ENCODE measurements around the gene CHD1.

DNA sequence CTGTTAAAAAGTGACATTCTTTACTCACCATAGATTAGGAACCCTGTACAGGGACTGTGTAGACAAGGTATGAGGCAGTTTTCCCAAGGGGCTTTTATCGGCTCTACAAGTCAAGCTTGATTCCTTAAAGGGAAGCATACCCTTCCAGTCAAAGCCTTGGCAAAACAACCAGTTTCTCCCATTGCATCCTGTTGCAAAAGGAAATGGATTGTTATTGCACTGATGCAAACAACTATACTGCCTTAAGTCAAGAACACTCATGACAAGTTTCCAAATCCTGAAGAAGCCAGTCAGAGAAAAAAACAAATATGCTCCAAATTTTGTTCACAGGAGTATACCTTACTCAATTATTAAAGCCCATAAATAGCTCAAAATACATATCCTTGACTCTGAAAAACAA is 87.9 kb downstream of the CHD1 start:
- TF ChIP-seq POLR2A (IDR thresholded peaks at IDR 0.05; ENCODE audit: low read depth, low read length) (no peak), POLR2AphosphoS5 (IDR thresholded peaks at IDR 0.05; ENCODE audit: low read depth, low read length) (no peak)
